A549 (cell line): ENCODE measurements around the gene CCDC14.

Experiments
- BCL3 ChIP-seq: fragments of >200 bp; sonication (Bioruptor Twin); formaldehyde crosslinking; IDR thresholded peaks from 3 replicates; pipeline ENCODE4 v1.6.1; 2016
- CTCF ChIP-seq: fragments of >200 bp; sonication (Bioruptor Twin); formaldehyde crosslinking; IDR thresholded peaks from 3 replicates; pipeline ENCODE4 v1.5.1; 2016
- EHMT2 ChIP-seq: fragments of 200-600 bp; sonication (generic); IDR thresholded peaks from 2 replicates; pipeline ENCODE4 v1.6.1; 2016; ENCODE audit warnings: antibody characterized with exemption, low read depth, mild to moderate bottlenecking, moderate library complexity
- EP300 ChIP-seq, 2 experiments: fragments of >200 bp; sonication (Bioruptor Twin); formaldehyde crosslinking; IDR thresholded peaks; 2 replicates in 1 of 2; 3 replicates in 1 of 2; pipeline ENCODE4 v1.6.1; 2016 to 2017
- ESRRA ChIP-seq: fragments of 150-350 bp; IDR thresholded peaks from 2 replicates; pipeline ENCODE4 v1.6.1; 2014; ENCODE audit warnings: mild to moderate bottlenecking, low read length, borderline replicate concordance
- JUN ChIP-seq, 2 experiments: fragments of >200 bp; sonication (Bioruptor Twin); formaldehyde crosslinking; IDR thresholded peaks; 2 replicates in 1 of 2; 3 replicates in 1 of 2; pipeline ENCODE4 v1.6.1; 2016 to 2017
- MAX ChIP-seq: IDR thresholded peaks from 2 replicates; pipeline ENCODE4 v1.6.1; 2012
- MYC ChIP-seq: IDR thresholded peaks from 2 replicates; pipeline ENCODE4 v1.6.1; 2012; ENCODE audit warnings: mild to moderate bottlenecking, inconsistent platforms, low read length, improper control_type of control experiment, borderline replicate concordance
- RAD21 ChIP-seq, 2 experiments: fragments of >200 bp in 1 of 2; sonication (Bioruptor Twin) in 1 of 2; formaldehyde crosslinking in 1 of 2; IDR thresholded peaks in 1 of 2; conservative IDR thresholded peaks in 1 of 2; 2 replicates in 1 of 2; 3 replicates in 1 of 2; pipeline ENCODE4 v1.6.1; 2012 to 2018; ENCODE audit warnings: inconsistent platforms in 1 of 2
- RARB ChIP-seq: fragments of 250-450 bp; sonication (Bioruptor Pico); IDR thresholded peaks from 2 replicates; pipeline ENCODE4 v1.8.0; 2021; ENCODE audit warnings: mild to moderate bottlenecking, moderate library complexity
- ZFP36 ChIP-seq: fragments of 450-650 bp; IDR thresholded peaks from 2 replicates; pipeline ENCODE4 v1.6.1; 2014; ENCODE audit warnings: borderline replicate concordance; ENCODE audit not compliant: partially characterized antibody

- TF ChIP-seq ESRRA (no peak), MAX (no peak), RAD21 (conservative IDR thresholded peaks at IDR 0.05 in 1 of 2, IDR thresholded peaks at IDR 0.05 in 1 of 2) (no peak), RARB (CRISPR knock-in tag) (no peak), MYC (no peak), CTCF (no peak), BCL3 (no peak), ZFP36 (no peak), EP300 (IDR thresholded peaks at IDR 0.05) (no peak), JUN (IDR thresholded peaks at IDR 0.05) (no peak), EHMT2 (no peak)
Measured at GRCh38 chr3:123871946-123872345, 89.1 kb downstream of the CCDC14 start.
